SU-DHL-6 (cell line): ENCODE results near the gene BTBD2.

Experiments
- H2AFZ ChIP-seq: fragments of 200-600 bp; sonication (generic); 2 replicates; pipeline ENCODE4 v1.6.1; 2014; ENCODE audit warnings: low read depth, mild to moderate bottlenecking, moderate library complexity, mixed read lengths, antibody characterized with exemption, low read length; ENCODE audit not compliant: severe bottlenecking
- H3F3A ChIP-seq: fragments of 200-600 bp; shearing (Covaris generic); 2 replicates; pipeline ENCODE4 v1.6.0; 2016; ENCODE audit warnings: antibody characterized with exemption, mild to moderate bottlenecking; ENCODE audit not compliant: insufficient read depth
- H3K27ac ChIP-seq: fragments of 200-600 bp; sonication (generic); 2 replicates; pipeline ENCODE4 v1.5.1; 2016; ENCODE audit warnings: low read depth, mild to moderate bottlenecking, low read length, moderate library complexity, mixed read lengths
- H3K27me3 ChIP-seq: fragments of 200-600 bp; sonication (generic), shearing (Covaris generic); 2 replicates; pipeline ENCODE4 v1.6.0; 2014; ENCODE audit warnings: mild to moderate bottlenecking, low read length
- H3K36me3 ChIP-seq: fragments of 200-600 bp; sonication (generic); 2 replicates; pipeline ENCODE4 v1.6.1; 2014; ENCODE audit warnings: mild to moderate bottlenecking, low read length, mixed read lengths
- H3K4me2 ChIP-seq: fragments of 300-600, 200-600 bp; shearing (Covaris generic), sonication (generic); 2 replicates; pipeline ENCODE4 v1.6.0; 2014; ENCODE audit warnings: low read length, low read depth, mild to moderate bottlenecking; ENCODE audit not compliant: poor library complexity, severe bottlenecking
- H3K4me3 ChIP-seq: fragments of 200-600 bp; sonication (generic); 2 replicates; pipeline ENCODE4 v1.5.1; 2014; ENCODE audit warnings: antibody characterized with exemption, low read length, mild to moderate bottlenecking, mixed read lengths; ENCODE audit not compliant: insufficient read depth, poor library complexity, severe bottlenecking
- H3K79me2 ChIP-seq: fragments of 200-600 bp; sonication (generic); 2 replicates; pipeline ENCODE4 v1.6.1; 2014; ENCODE audit warnings: mild to moderate bottlenecking, low read length, moderate library complexity; ENCODE audit not compliant: insufficient read depth
- H3K9ac ChIP-seq: fragments of 200-600 bp; sonication (generic); 2 replicates; pipeline ENCODE4 v1.7.0; 2014; ENCODE audit warnings: mild to moderate bottlenecking, low read length
- H3K9me2 ChIP-seq: fragments of 200-600 bp; sonication (generic); replicated peaks from 2 replicates; pipeline ENCODE4 v1.6.1; 2014; ENCODE audit warnings: low read length; ENCODE audit not compliant: insufficient read depth
- H3K9me3 ChIP-seq: fragments of 200-600 bp; sonication (generic); 2 replicates; pipeline ENCODE4 v1.6.1; 2014; ENCODE audit warnings: low read length, mixed read lengths; ENCODE audit not compliant: insufficient read depth
- H4K20me1 ChIP-seq: fragments of 200-600 bp; sonication (generic); 2 replicates; pipeline ENCODE4 v1.6.1; 2014; ENCODE audit warnings: low read depth, mild to moderate bottlenecking, antibody characterized with exemption, low read length, moderate library complexity, mixed read lengths
- EZH2phosphoT487 ChIP-seq: fragments of 200-600 bp; sonication (generic), shearing (Covaris generic); conservative IDR thresholded peaks from 2 replicates; pipeline ENCODE4 v1.6.1; 2018; ENCODE audit warnings: mild to moderate bottlenecking, antibody characterized with exemption, low read length, moderate library complexity, mixed read lengths
- TF ChIP-seq, protein P1 (sequence below): fragments of 200-600 bp; sonication (generic); IDR thresholded peaks from one replicate; pipeline ENCODE4 v1.5.1; 2017; ENCODE audit warnings: antibody characterized with exemption, mild to moderate bottlenecking, low read length, moderate library complexity; ENCODE audit not compliant: insufficient read depth, poor library complexity, severe bottlenecking

Gene BTBD2

DNA sequence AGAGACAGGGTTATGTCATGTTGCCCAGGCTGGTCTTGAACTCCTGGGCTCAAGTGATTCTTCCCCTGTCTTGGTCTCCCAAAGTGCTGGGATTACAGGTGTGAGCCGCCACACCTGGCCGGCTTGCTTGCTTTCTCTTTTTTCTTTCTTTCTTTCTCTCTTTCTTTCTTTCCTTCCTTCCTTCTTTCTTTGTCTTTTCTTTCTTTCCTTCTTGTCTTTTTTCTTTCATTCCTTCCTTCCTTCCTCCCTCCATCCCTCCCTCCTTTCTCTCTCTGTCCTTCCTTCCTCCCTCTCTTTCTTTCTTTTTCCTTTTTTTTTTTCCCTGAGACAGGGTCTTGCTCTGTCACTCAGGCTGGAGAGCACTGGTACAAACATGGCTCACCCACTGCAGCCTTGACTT is 6.8 kb upstream of the BTBD2 start:
- 0 out of 2 replicates have a peak, but pooled peaks cover 2% of the 10 kb centered on the region for H3F3A ChIP-seq
- H3K27me3 ChIP-seq: no peaks in the 10 kb centered on the region
- H3K4me2 ChIP-seq: no peak overlapping the region
- no peak for TF ChIP-seq EZH2phosphoT487
- TF ChIP-seq, protein P1, sequence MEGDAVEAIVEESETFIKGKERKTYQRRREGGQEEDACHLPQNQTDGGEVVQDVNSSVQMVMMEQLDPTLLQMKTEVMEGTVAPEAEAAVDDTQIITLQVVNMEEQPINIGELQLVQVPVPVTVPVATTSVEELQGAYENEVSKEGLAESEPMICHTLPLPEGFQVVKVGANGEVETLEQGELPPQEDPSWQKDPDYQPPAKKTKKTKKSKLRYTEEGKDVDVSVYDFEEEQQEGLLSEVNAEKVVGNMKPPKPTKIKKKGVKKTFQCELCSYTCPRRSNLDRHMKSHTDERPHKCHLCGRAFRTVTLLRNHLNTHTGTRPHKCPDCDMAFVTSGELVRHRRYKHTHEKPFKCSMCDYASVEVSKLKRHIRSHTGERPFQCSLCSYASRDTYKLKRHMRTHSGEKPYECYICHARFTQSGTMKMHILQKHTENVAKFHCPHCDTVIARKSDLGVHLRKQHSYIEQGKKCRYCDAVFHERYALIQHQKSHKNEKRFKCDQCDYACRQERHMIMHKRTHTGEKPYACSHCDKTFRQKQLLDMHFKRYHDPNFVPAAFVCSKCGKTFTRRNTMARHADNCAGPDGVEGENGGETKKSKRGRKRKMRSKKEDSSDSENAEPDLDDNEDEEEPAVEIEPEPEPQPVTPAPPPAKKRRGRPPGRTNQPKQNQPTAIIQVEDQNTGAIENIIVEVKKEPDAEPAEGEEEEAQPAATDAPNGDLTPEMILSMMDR: no peak
- H3K9ac ChIP-seq: no peak overlapping the region
- H3K4me3 ChIP-seq: no peak overlapping the region
- no peak overlapping the region for H3K27ac ChIP-seq
- no peaks in the 10 kb centered on the region for H3K36me3 ChIP-seq
- no peaks in the 10 kb centered on the region for H3K9me2 ChIP-seq
- no peak overlapping the region for H2AFZ ChIP-seq
- no peaks in the 10 kb centered on the region for H3K9me3 ChIP-seq
- H3K79me2 ChIP-seq: no peaks in the 10 kb centered on the region
- H4K20me1 ChIP-seq: no peaks in the 10 kb centered on the region

DNA sequence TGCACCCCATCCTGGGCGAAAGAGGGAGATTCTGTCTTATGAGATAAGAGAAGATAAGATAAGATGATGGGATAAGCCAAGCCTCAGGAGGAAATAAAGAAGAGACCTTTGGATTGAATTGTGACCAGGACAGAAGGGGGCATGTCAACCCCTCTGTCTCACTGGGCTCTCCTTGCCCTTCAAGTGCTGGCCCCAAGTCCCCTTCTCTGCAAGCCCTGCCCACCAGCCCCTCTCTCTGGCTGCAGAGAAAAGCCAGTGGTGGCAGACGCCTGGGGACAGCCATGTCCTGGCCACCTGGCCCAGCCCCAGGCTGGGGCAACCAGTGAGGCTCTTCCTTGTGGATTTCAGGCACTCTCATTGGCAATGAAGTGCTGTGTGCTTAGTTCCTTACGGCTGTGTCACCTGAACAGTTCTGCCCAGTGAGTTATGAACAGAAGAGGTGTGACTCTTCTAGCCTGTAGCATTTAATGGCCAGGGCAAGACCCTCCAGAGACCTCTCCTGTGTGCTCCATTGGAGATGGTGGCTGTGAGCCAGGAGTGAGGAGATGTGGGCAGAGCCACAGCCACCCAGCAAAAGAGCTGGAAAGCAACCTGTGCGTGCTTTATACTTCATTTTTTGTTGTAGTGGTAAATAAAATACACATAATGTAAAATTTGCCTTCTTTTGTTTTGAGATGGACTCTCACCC is 6.1 kb upstream of the BTBD2 start:
- no peaks in the 10 kb centered on the region for H4K20me1 ChIP-seq
- no peak overlapping the region for H3K4me3 ChIP-seq
- no peaks in the 10 kb centered on the region for H3K36me3 ChIP-seq
- TF ChIP-seq EZH2phosphoT487: no peak
- TF ChIP-seq, protein P1: no peak
- no peak overlapping the region for H2AFZ ChIP-seq
- H3K9me2 ChIP-seq: no peaks in the 10 kb centered on the region
- H3F3A ChIP-seq: peaks cover 7% of the 10 kb centered on the region; the same call in 1 of the 2 replicates
- no peaks in the 10 kb centered on the region for H3K9me3 ChIP-seq
- no peak overlapping the region for H3K4me2 ChIP-seq
- H3K9ac ChIP-seq: no peak overlapping the region
- no peaks in the 10 kb centered on the region for H3K79me2 ChIP-seq
- H3K27me3 ChIP-seq: no peaks in the 10 kb centered on the region
- H3K27ac ChIP-seq: no peak overlapping the region

DNA sequence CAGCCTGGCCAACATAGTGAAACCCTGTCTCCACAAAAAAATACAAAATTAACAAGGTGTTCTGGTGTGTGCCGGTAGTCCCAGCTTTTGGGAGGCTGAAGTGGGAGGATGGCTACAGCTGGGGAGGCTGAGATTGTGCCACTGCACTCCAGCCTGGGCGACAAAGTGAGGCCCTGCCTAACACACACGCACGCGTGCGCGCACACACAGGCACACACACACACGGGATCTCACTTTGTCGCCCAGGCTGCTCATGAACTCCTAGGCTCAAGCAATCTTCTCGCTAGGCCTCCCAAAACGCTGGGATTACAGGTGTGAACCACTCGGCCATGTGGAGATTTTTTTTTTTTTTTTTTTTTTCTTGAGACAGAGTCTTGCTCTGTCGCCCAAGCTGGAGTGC is 3.2 kb upstream of the BTBD2 start:
- Histone ChIP-seq H3K27me3 (no peaks in the 10 kb centered on the region), H3K4me3 (no peak overlapping the region), H3K27ac (no peak overlapping the region), H4K20me1 (no peaks in the 10 kb centered on the region), H2AFZ (no peak overlapping the region), H3K9me3 (no peaks in the 10 kb centered on the region), H3K9me2 (no peaks in the 10 kb centered on the region), H3K4me2 (no peak overlapping the region), H3K9ac (no peak overlapping the region), H3K79me2 (0 out of 2 replicates have a peak, but pooled peaks cover 5% of the 10 kb centered on the region), H3K36me3 (no peaks in the 10 kb centered on the region), H3F3A (peaks cover 12% of the 10 kb centered on the region; the same call in 1 of the 2 replicates)
- TF ChIP-seq, protein P1: no peak
- no peak for TF ChIP-seq EZH2phosphoT487
